ENCODE measurements around the gene MORF4L1.

DNA sequence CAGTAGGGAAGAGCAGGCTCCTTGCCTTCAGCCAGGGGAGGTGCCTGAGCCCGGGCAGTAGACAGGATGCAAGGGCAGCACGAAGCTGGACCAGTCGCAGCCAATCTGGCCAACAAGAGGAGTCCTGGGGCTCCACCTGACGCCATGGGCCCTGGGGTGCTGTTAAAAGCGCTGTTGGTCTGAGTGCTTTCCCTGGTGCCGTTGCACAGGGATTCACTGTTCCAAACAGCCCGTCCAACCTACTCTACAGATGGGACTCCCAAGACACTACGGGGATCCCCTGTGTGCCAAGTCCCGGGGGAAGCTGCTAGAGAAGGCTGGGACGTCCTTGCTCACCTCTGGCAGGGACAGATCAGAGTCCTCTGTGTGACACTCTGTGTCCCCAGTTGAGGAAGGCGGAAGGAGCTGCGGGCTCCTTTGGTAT, 71.5 kb downstream of the MORF4L1 start:
- TF ChIP-seq, protein P1, sequence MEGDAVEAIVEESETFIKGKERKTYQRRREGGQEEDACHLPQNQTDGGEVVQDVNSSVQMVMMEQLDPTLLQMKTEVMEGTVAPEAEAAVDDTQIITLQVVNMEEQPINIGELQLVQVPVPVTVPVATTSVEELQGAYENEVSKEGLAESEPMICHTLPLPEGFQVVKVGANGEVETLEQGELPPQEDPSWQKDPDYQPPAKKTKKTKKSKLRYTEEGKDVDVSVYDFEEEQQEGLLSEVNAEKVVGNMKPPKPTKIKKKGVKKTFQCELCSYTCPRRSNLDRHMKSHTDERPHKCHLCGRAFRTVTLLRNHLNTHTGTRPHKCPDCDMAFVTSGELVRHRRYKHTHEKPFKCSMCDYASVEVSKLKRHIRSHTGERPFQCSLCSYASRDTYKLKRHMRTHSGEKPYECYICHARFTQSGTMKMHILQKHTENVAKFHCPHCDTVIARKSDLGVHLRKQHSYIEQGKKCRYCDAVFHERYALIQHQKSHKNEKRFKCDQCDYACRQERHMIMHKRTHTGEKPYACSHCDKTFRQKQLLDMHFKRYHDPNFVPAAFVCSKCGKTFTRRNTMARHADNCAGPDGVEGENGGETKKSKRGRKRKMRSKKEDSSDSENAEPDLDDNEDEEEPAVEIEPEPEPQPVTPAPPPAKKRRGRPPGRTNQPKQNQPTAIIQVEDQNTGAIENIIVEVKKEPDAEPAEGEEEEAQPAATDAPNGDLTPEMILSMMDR (IDR thresholded peaks at IDR 0.05 in 4 of 5, conservative IDR thresholded peaks at IDR 0.05 in 1 of 5) = no peak
- no peak for TF ChIP-seq POLR2A (IDR thresholded peaks at IDR 0.05)

Measured in gastrocnemius medialis (tissue), 4 donors.